Measurements from ENCODE around the gene SERINC3.
A peak's percentile ranks its signal among the peaks of the same experiment; 100 is the strongest.

SERINC3 gene

GRCh38 chr20:44536175-44536574 is 14.3 kb upstream of the SERINC3 start:
- no peak for TF ChIP-seq CTCF (IDR thresholded peaks at IDR 0.05; ENCODE audit: low read depth, low read length)
- in situ Hi-C loops (cut with HindIII; ENCODE audit: low sequenced_read_pairs): no loop called here
- DNase-seq (ENCODE audit: low read depth, low spot score): no peak
- no peak overlapping the region for H3K4me3 ChIP-seq (ENCODE audit: low read depth, low read length)

- H3K4me3 ChIP-seq (ENCODE audit: low read depth, low read length): no peak overlapping the region
- no peak for TF ChIP-seq CTCF (IDR thresholded peaks at IDR 0.05; ENCODE audit: low read depth, low read length)
- in situ Hi-C loops (cut with HindIII; ENCODE audit: low sequenced_read_pairs): no loop called here
- DNase-seq (ENCODE audit: low read depth, low spot score): no peak
Measured at GRCh38 chr20:44533928-44534327, 12.1 kb upstream of the SERINC3 start.

GRCh38 chr20:44532981-44533331 is 11.1 kb upstream of the SERINC3 start:
- in situ Hi-C loops (cut with HindIII; ENCODE audit: low sequenced_read_pairs): no loop called here

GRCh38 chr20:44532259-44532980 is 10.6 kb upstream of the SERINC3 start:
- in situ Hi-C loops (cut with HindIII; ENCODE audit: low sequenced_read_pairs): no loop called here
- TF ChIP-seq CTCF (IDR thresholded peaks at IDR 0.05; ENCODE audit: low read depth, low read length): no peak
- peak overlapping the region; percentile 65 for H3K4me3 ChIP-seq (ENCODE audit: low read depth, low read length)
- no peak for DNase-seq (ENCODE audit: low read depth, low spot score)

More at GRCh38 chr20:44532981-44533331, 11.1 kb upstream of the SERINC3 start:
- no peak overlapping the region for H3K4me3 ChIP-seq (ENCODE audit: low read depth, low read length)
- no peak for TF ChIP-seq CTCF (IDR thresholded peaks at IDR 0.05; ENCODE audit: low read depth, low read length)
- DNase-seq (ENCODE audit: low read depth, low spot score): no peak

- in situ Hi-C loops (cut with HindIII; ENCODE audit: low sequenced_read_pairs): no loop called here
- no peak for DNase-seq (ENCODE audit: low read depth, low spot score)
- TF ChIP-seq CTCF (IDR thresholded peaks at IDR 0.05; ENCODE audit: low read depth, low read length): no peak
- no peak overlapping the region for H3K4me3 ChIP-seq (ENCODE audit: low read depth, low read length)
Measured at GRCh38 chr20:44528309-44528708, 6.4 kb upstream of the SERINC3 start.

- TF ChIP-seq CTCF (IDR thresholded peaks at IDR 0.05; ENCODE audit: low read depth, low read length): no peak
- in situ Hi-C loops (cut with HindIII; ENCODE audit: low sequenced_read_pairs): no loop called here
- DNase-seq (ENCODE audit: low read depth, low spot score): no peak
- H3K4me3 ChIP-seq (ENCODE audit: low read depth, low read length): no peak overlapping the region
Measured at GRCh38 chr20:44527716-44528199, 5.9 kb upstream of the SERINC3 start.
